Hepatocyte (in vitro differentiated cells): ENCODE data around the gene ADAMTSL1.

Source experiments
- CTCF ChIP-seq: fragments of 200-600 bp; sonication (generic); IDR thresholded peaks from 2 replicates; pipeline ENCODE4 v1.5.1; 2016; ENCODE audit warnings: antibody characterized with exemption, mild to moderate bottlenecking; ENCODE audit not compliant: poor library complexity
- EZH2 ChIP-seq: fragments of 200-600 bp; sonication (generic); IDR thresholded peaks from 2 replicates; pipeline ENCODE4 v1.6.1; 2016; ENCODE audit warnings: antibody characterized with exemption, mild to moderate bottlenecking, borderline replicate concordance
- EZH2phosphoT487 ChIP-seq: fragments of 200-600 bp; sonication (generic); IDR thresholded peaks from one replicate; pipeline ENCODE4 v1.6.1; 2018; ENCODE audit warnings: antibody characterized with exemption, mild to moderate bottlenecking, low read depth, moderate library complexity; ENCODE audit not compliant: unreplicated experiment, severe bottlenecking

GRCh38 chr9:18717759-18718158, 243.8 kb downstream of the ADAMTSL1 start:
- TF ChIP-seq CTCF (no peak), EZH2 (no peak), EZH2phosphoT487 (no peak)
